Spinal cord (tissue), 10 donors: ENCODE measurements around the gene HIBCH. TPM values are rescaled to one million over a fixed set of nuclear protein-coding genes. Genes with fewer than 3 reads are reported as not detected.
"Not testable (repeated sequence)": the region's sequence is repeated elsewhere in the genome, so short reads cannot be mapped to it uniquely, and the experiment has no call there.

Source experiments
- DNase-seq, 6 donors: peaks; one replicate each; pipeline versions ENCODE4 v3.0.0 to v3.0.0-alpha.2; 2013 to 2015; ENCODE audit warnings: low spot score in 6 of 6, low read depth in 4 of 6
- H3K27ac ChIP-seq: one replicate; pipeline ENCODE4 v1.5.1; 2013; ENCODE audit warnings: low read depth, low read length, control low read depth
- H3K27me3 ChIP-seq: one replicate; pipeline ENCODE4 v1.6.1; 2013; ENCODE audit warnings: low read length; ENCODE audit not compliant: control insufficient read depth, insufficient read depth
- H3K36me3 ChIP-seq: one replicate; pipeline ENCODE4 v1.6.1; 2013; ENCODE audit warnings: low read length; ENCODE audit not compliant: control insufficient read depth, insufficient read depth
- H3K4me1 ChIP-seq: one replicate; pipeline ENCODE4 v1.6.1; 2013; ENCODE audit warnings: low read length; ENCODE audit not compliant: control insufficient read depth, insufficient read depth
- H3K4me3 ChIP-seq: one replicate; pipeline ENCODE4 v1.5.1; 2013; ENCODE audit warnings: low read depth, low read length, control low read depth
- H3K9me3 ChIP-seq: one replicate; pipeline ENCODE4 v1.6.1; 2013; ENCODE audit warnings: low read length; ENCODE audit not compliant: control insufficient read depth, insufficient read depth
- WGBS: methylation state at CpG from one replicate; pipeline ENCODE4 v1.1.5; 2013; ENCODE audit warnings: missing lambda C conversion rate; ENCODE audit not compliant: insufficient coverage; 5-methylcytosine and 5-hydroxymethylcytosine counted together
- polyA plus RNA-seq, 2 donors: library from polyadenylated mRNA; unstranded; fragments of 120-200 nt; gene quantifications; one replicate each; pipeline ENCODE4 v1.2.1, GENCODE V29; 2013; ENCODE audit not compliant: insufficient read length in 2 of 2
- total RNA-seq, 2 donors: library from RNA; depleted of rRNA in 1 of 2; stranded (reverse); fragments of 120-200 nt in 1 of 2; fragments of >200 nt in 1 of 2; gene quantifications; one replicate each; pipeline versions ENCODE4 v1.2.3 to v1.2.4, GENCODE V29; 2013 to 2014
- donor health status: healthy.

Gene HIBCH
- total and polyA plus RNA-seq, 4 donors: 39.5 to 56.0 (median 48.8) TPM

GRCh38 chr2:190343536-190344275, 24.1 kb upstream of the HIBCH start, which contains the start of gene INPP1:
Gene INPP1 (plus strand): TSS chr2:190343589. CDS start chr2:190360103, 16,514 bp downstream.
- peaks cover 8% of the 10 kb centered on the region for H3K4me1 ChIP-seq
- DNase-seq: peak in 4 of 6 donors; percentile 26 to 79 (median 54)
- no peaks in the 10 kb centered on the region for H3K36me3 ChIP-seq
- peak within 1 kb of the TSS; percentile 71 for H3K27ac ChIP-seq
- no peaks in the 10 kb centered on the region for H3K9me3 ChIP-seq
- WGBS: under 1% methylated on average over 99 of the region's 99 CpGs
- no peaks in the 10 kb centered on the region for H3K27me3 ChIP-seq
- peak within 1 kb of the TSS; percentile 72 for H3K4me3 ChIP-seq

- Histone ChIP-seq H3K36me3 (no peaks in the 10 kb centered on the region), H3K4me1 (peaks cover 8% of the 10 kb centered on the region), H3K9me3 (no peaks in the 10 kb centered on the region), H3K27me3 (no peaks in the 10 kb centered on the region), H3K4me3 (peak overlapping the region; percentile 72), H3K27ac (peak overlapping the region; percentile 10)
- DNase-seq: no peak
- WGBS: 49% methylated on average over 8 of the region's 10 CpGs
Measured at GRCh38 chr2:190343089-190343535, 23.5 kb upstream of the HIBCH start.

GRCh38 chr2:190342611-190343010, 23.0 kb upstream of the HIBCH start:
- Histone ChIP-seq H3K36me3 (no peaks in the 10 kb centered on the region), H3K4me3 (peak overlapping the region; percentile 7), H3K4me1 (peaks cover 8% of the 10 kb centered on the region), H3K27me3 (no peaks in the 10 kb centered on the region), H3K9me3 (no peaks in the 10 kb centered on the region), H3K27ac (no peak overlapping the region)
- DNase-seq: peak in 1 of 6 donors; percentile 53
- WGBS: 41% methylated on average over 4 of the region's 4 CpGs

GRCh38 chr2:190340369-190340768, 20.7 kb upstream of the HIBCH start:
- H3K27me3 ChIP-seq: no peaks in the 10 kb centered on the region
- no peaks in the 10 kb centered on the region for H3K9me3 ChIP-seq
- no peak for DNase-seq
- no peak overlapping the region for H3K4me3 ChIP-seq
- 13% methylated on average over 1 of the region's 2 CpGs for WGBS
- no peaks in the 10 kb centered on the region for H3K36me3 ChIP-seq
- H3K27ac ChIP-seq: no peak overlapping the region
- peaks cover 8% of the 10 kb centered on the region for H3K4me1 ChIP-seq

- no CpG with 5 or more reads among the region's 1 CpG for WGBS
Measured at GRCh38 chr2:190339394-190339793, 19.8 kb upstream of the HIBCH start.

GRCh38 chr2:190338453-190338852, 18.8 kb upstream of the HIBCH start:
- no peak overlapping the region for H3K4me3 ChIP-seq
- no peak for DNase-seq
- H3K36me3 ChIP-seq: no peaks in the 10 kb centered on the region
- WGBS: no CpG with 5 or more reads among the region's 1 CpG
- H3K4me1 ChIP-seq: peaks cover 8% of the 10 kb centered on the region
- no peaks in the 10 kb centered on the region for H3K9me3 ChIP-seq
- no peak overlapping the region for H3K27ac ChIP-seq
- H3K27me3 ChIP-seq: no peaks in the 10 kb centered on the region

More at GRCh38 chr2:190339394-190339793, 19.8 kb upstream of the HIBCH start:
- Histone ChIP-seq H3K27ac (no peak overlapping the region), H3K9me3 (no peaks in the 10 kb centered on the region), H3K4me3 (no peak overlapping the region), H3K4me1 (peaks cover 8% of the 10 kb centered on the region), H3K27me3 (no peaks in the 10 kb centered on the region), H3K36me3 (no peaks in the 10 kb centered on the region)
- no peak for DNase-seq

GRCh38 chr2:190336420-190336819, 16.8 kb upstream of the HIBCH start:
- WGBS: 83% methylated on average over 1 of the region's 2 CpGs
- Histone ChIP-seq H3K9me3 (no peaks in the 10 kb centered on the region), H3K27me3 (no peaks in the 10 kb centered on the region), H3K36me3 (no peaks in the 10 kb centered on the region), H3K27ac (no peak overlapping the region), H3K4me3 (no peak overlapping the region), H3K4me1 (no peaks in the 10 kb centered on the region)
- DNase-seq: no peak

GRCh38 chr2:190335584-190335983, 16.0 kb upstream of the HIBCH start:
- H3K27me3 ChIP-seq, H3K9me3 ChIP-seq, H3K4me3 ChIP-seq, H3K36me3 ChIP-seq, H3K4me1 ChIP-seq, H3K27ac ChIP-seq, DNase-seq: not testable (repeated sequence)
- WGBS: no CpG with 5 or more reads among the region's 4 CpGs

- H3K4me1 ChIP-seq: no peaks in the 10 kb centered on the region
- H3K9me3 ChIP-seq: no peaks in the 10 kb centered on the region
- H3K27ac ChIP-seq: no peak overlapping the region
- H3K4me3 ChIP-seq: no peak overlapping the region
- H3K36me3 ChIP-seq: no peaks in the 10 kb centered on the region
- no peaks in the 10 kb centered on the region for H3K27me3 ChIP-seq
- DNase-seq: no peak
Measured at GRCh38 chr2:190335225-190335559, 15.6 kb upstream of the HIBCH start.

- no peak overlapping the region for H3K27ac ChIP-seq
Measured at GRCh38 chr2:190334479-190335224, 15.0 kb upstream of the HIBCH start.

More at GRCh38 chr2:190334479-190335224, 15.0 kb upstream of the HIBCH start:
- Histone ChIP-seq H3K9me3 (no peaks in the 10 kb centered on the region), H3K4me3 (no peak overlapping the region), H3K4me1 (no peaks in the 10 kb centered on the region), H3K36me3 (no peaks in the 10 kb centered on the region), H3K27me3 (no peaks in the 10 kb centered on the region)
- WGBS: 81% methylated on average over 3 of the region's 8 CpGs
- no peak for DNase-seq
